HG02973 (cell line): Measurements from ENCODE around the gene SPSB4.
"Not testable (repeated sequence)": the region's sequence is repeated elsewhere in the genome, so short reads cannot be mapped to it uniquely, and the experiment has no call there.

Source experiments
- ATAC-seq: cut with Tn5 transposase; IDR thresholded peaks from one replicate; pipeline ENCODE4 v1.9.1; 2021; ENCODE audit warnings: moderate library complexity; ENCODE audit not compliant: unreplicated experiment

Gene SPSB4

GRCh38 chr3:141050576-141051442 lies at the start of gene SPSB4:
Gene SPSB4, plus strand, starts transcription at chr3:141051347. Its CDS starts 14,758 bp downstream, at chr3:141066105.
- ATAC-seq, result no peak

GRCh38 chr3:141006344-141006743 lies 44.8 kb upstream of the SPSB4 start:
- ATAC-seq, result no peak

- no peak for ATAC-seq
Observed at GRCh38 chr3:141009496-141009895, 41.7 kb upstream of the SPSB4 start.

GRCh38 chr3:141011232-141011996 lies 39.7 kb upstream of the SPSB4 start:
- peak; percentile 91 for ATAC-seq

- ATAC-seq, result peak; percentile 25
Observed at GRCh38 chr3:141011997-141012262, 39.2 kb upstream of the SPSB4 start.

- no peak for ATAC-seq
Observed at GRCh38 chr3:141012571-141012970, 38.6 kb upstream of the SPSB4 start.

GRCh38 chr3:141015481-141015880 lies 35.7 kb upstream of the SPSB4 start:
- ATAC-seq, result no peak

GRCh38 chr3:141017366-141018322 lies 33.5 kb upstream of the SPSB4 start:
- not testable (repeated sequence) for ATAC-seq

GRCh38 chr3:141019244-141019643 lies 31.9 kb upstream of the SPSB4 start:
- ATAC-seq, result no peak

- no peak for ATAC-seq
Observed at GRCh38 chr3:141020143-141020830, 30.9 kb upstream of the SPSB4 start.

GRCh38 chr3:141021261-141021660 lies 29.9 kb upstream of the SPSB4 start:
- ATAC-seq, result no peak

- ATAC-seq, result no peak
Observed at GRCh38 chr3:141030296-141030695, 20.9 kb upstream of the SPSB4 start.

- no peak for ATAC-seq
Observed at GRCh38 chr3:141039589-141039988, 11.6 kb upstream of the SPSB4 start.

GRCh38 chr3:141044695-141045641 lies 6.2 kb upstream of the SPSB4 start:
- no peak for ATAC-seq

- no peak for ATAC-seq
Observed at GRCh38 chr3:141045849-141046248, 5.3 kb upstream of the SPSB4 start.

- no peak for ATAC-seq
Observed at GRCh38 chr3:141047168-141047567, 4.0 kb upstream of the SPSB4 start.

- ATAC-seq, result no peak
Observed at GRCh38 chr3:141049681-141050080, 1.5 kb upstream of the SPSB4 start.

- ATAC-seq, result no peak
Observed at GRCh38 chr3:141051443-141052200, 475 bp downstream of the SPSB4 start.
